ENCODE results near the gene NDUFA1. TPM values are rescaled to one million over a fixed set of nuclear protein-coding genes. Genes with fewer than 3 reads are reported as not detected.
A peak's percentile ranks its signal among the peaks of the same experiment; 100 is the strongest.
"Not testable (repeated sequence)": the region's sequence is repeated elsewhere in the genome, so short reads cannot be mapped to it uniquely, and the experiment has no call there.

The NDUFA1 gene
- 47.8 and 56.8 TPM in 2 replicates for total RNA-seq (2012; rRNA removed)

DNA sequence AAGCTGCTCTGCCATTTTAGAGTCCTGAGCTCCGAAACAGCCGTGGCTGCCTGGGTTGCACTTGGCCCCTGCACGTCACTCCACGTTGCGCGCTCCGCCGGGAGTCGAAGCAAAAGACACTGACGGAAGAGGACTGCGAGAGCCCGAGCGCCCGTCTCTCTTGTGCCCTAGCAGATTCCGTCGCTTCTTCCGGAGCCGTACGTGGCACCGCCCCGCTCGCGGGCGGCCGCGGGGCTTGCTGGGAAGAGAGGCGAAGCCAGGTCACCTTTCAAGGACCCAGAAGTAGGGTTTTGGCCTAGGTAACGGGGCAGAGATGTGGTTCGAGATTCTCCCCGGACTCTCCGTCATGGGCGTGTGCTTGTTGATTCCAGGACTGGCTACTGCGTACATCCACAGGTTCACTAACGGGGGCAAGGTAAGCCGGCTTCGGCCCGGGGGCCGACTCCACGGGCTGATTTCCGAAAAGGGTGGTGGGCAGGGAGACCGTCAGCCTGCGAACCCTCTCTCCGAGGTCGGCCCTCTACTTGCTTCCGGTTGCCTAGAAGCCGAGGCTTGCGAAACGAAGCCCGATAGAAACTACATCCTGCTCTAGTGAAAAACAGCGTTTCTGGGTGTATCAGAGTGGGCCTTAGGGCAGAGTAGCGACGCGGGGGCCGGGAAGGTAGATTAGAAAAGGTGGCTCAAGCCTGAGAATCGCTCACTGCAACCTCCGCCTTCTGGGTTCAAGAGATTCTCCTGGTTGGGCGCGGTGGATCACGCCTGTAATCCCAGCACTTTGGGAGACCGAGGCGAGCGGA, at the start of gene NDUFA1, which contains the start of gene RNF113A:
NDUFA1 (plus strand) TSS at position 234 of the 797 bp plus-strand sequence; CDS start at position 314, 80 bp downstream.
RNF113A (minus strand) TSS at position 135 of the 797 bp plus-strand sequence; CDS start at position 15, 120 bp downstream.
- Histone ChIP-seq H3K4me1 (ENCODE audit: control insufficient read depth, insufficient read depth, low read length) (no peaks in the 10 kb centered on the region), H3K4me3 (ENCODE audit: low read length) (peak within 1 kb of the TSS; percentile 94), H3K9me3 (replicated peaks; ENCODE audit: low read length) (no peaks in the 10 kb centered on the region), H3K36me3 (ENCODE audit: insufficient read depth, low read length) (no peaks in the 10 kb centered on the region), H3K9ac (ENCODE audit: low read depth, low read length) (peak within 1 kb of the TSS; percentile 100), H3K27me3 (ENCODE audit: control insufficient read depth, insufficient read depth, low read length) (no peaks in the 10 kb centered on the region), H3K4me2 (ENCODE audit: low read length) (peak within 1 kb of the TSS; percentile 91)

DNA sequence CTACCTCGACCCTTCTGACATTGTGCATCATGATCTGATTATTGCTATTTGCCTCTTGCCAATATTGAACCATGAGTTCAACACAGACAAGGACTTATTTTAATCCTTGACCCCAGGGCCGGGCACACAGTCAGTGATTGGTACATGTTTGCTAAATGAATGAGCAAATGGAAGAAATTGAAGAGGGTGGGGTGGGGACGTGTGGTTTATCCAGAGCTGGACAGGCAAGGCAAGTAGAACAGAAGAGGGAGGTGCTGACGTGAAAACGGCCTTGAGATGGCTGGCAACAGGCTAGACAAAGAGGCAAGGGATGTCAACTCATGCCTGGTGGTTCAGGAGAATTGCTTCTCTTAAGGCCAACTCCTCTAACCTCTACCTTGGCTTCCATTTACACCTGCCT, 47.4 kb upstream of the NDUFA1 start:
- H3K36me3 ChIP-seq (ENCODE audit: insufficient read depth, low read length); H3K4me2 ChIP-seq (ENCODE audit: low read length); H3K4me3 ChIP-seq (ENCODE audit: low read length); H3K9ac ChIP-seq (ENCODE audit: low read depth, low read length); H3K4me1 ChIP-seq (ENCODE audit: control insufficient read depth, insufficient read depth, low read length); H3K27me3 ChIP-seq (ENCODE audit: control insufficient read depth, insufficient read depth, low read length); H3K9me3 ChIP-seq (replicated peaks; ENCODE audit: low read length): not testable (repeated sequence)

DNA sequence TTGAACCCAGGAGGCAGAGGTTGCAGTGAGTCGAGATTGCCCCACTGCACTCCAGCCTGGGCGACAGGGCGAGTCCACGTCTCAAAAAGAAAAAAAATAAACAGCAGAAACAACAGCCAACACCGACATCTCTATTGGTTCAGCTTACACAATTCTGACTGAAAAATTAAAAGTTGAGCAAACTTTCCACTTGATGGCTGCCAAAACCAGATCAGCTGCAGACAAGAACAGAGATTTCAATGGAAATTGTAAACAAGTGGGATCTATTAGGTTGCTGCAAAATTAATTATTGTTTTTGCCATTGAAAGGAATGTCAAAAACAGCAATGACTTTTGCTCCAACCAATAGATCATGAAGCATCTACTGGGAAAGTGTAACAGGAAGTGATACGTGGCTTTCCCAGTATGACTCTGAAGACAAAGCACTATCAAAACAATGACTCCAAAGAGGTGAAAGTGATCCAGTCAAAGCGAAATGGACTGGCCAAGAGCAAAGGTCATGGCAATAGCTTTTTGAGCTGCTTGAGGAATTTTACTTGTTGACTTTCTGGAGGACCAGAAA, 45.2 kb upstream of the NDUFA1 start:
- no peaks in the 10 kb centered on the region for H3K9me3 ChIP-seq (replicated peaks; ENCODE audit: low read length)
- no peak overlapping the region for H3K9ac ChIP-seq (ENCODE audit: low read depth, low read length)
- H3K36me3 ChIP-seq (ENCODE audit: insufficient read depth, low read length) = no peaks in the 10 kb centered on the region
- no peak overlapping the region for H3K4me3 ChIP-seq (ENCODE audit: low read length)
- no peaks in the 10 kb centered on the region for H3K27me3 ChIP-seq (ENCODE audit: control insufficient read depth, insufficient read depth, low read length)
- H3K4me2 ChIP-seq (ENCODE audit: low read length) = no peak overlapping the region
- H3K4me1 ChIP-seq (ENCODE audit: control insufficient read depth, insufficient read depth, low read length) = peaks cover 5% of the 10 kb centered on the region

DNA sequence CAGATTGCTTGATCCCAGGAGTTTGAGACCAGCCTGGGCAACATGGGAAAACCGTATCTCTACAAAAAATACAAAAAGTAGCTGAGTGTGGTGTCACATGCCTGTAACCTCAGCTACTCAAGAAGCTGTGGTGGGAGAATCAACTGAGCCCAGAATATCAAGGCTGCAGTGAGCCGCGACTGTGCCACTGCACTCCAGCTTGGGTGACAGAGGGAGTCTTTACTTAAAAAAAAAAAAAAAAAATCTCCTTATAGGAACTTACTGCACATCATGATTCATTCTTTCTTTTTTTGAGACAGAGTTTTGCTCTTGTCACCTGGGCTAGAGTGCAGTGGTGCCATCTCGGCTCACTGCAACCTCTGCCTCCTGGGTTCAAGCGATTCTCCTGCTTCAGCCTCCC, 43.2 kb upstream of the NDUFA1 start:
- H3K4me3 ChIP-seq (ENCODE audit: low read length) = no peak overlapping the region
- H3K27me3 ChIP-seq (ENCODE audit: control insufficient read depth, insufficient read depth, low read length) = no peaks in the 10 kb centered on the region
- H3K9me3 ChIP-seq (replicated peaks; ENCODE audit: low read length) = no peaks in the 10 kb centered on the region
- H3K36me3 ChIP-seq (ENCODE audit: insufficient read depth, low read length) = no peaks in the 10 kb centered on the region
- no peak overlapping the region for H3K9ac ChIP-seq (ENCODE audit: low read depth, low read length)
- H3K4me2 ChIP-seq (ENCODE audit: low read length) = no peak overlapping the region
- H3K4me1 ChIP-seq (ENCODE audit: control insufficient read depth, insufficient read depth, low read length) = peaks cover 5% of the 10 kb centered on the region

DNA sequence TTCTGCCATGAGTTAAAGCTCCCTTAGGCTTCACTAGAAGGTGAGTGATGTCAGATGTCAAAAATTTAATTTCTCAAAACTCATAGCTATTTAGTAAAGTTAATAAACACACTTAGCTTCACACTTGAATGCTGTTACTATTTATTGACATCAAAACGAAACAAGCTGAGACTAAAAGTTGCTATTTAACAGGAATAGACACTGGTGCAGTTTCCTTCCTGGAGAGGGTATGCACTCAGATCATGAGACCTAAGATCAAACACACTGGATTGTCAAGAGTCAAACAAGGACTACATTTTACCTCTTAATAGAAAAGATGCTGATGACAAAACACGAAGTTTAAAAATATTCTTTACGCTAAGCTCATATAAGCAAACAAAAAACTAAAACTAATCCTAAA, 37.7 kb upstream of the NDUFA1 start:
- Histone ChIP-seq H3K9me3 (replicated peaks; ENCODE audit: low read length) (no peaks in the 10 kb centered on the region), H3K4me1 (ENCODE audit: control insufficient read depth, insufficient read depth, low read length) (no peaks in the 10 kb centered on the region), H3K9ac (ENCODE audit: low read depth, low read length) (no peak overlapping the region), H3K27me3 (ENCODE audit: control insufficient read depth, insufficient read depth, low read length) (no peaks in the 10 kb centered on the region), H3K4me3 (ENCODE audit: low read length) (no peak overlapping the region), H3K4me2 (ENCODE audit: low read length) (no peak overlapping the region), H3K36me3 (ENCODE audit: insufficient read depth, low read length) (peaks cover 5% of the 10 kb centered on the region)

DNA sequence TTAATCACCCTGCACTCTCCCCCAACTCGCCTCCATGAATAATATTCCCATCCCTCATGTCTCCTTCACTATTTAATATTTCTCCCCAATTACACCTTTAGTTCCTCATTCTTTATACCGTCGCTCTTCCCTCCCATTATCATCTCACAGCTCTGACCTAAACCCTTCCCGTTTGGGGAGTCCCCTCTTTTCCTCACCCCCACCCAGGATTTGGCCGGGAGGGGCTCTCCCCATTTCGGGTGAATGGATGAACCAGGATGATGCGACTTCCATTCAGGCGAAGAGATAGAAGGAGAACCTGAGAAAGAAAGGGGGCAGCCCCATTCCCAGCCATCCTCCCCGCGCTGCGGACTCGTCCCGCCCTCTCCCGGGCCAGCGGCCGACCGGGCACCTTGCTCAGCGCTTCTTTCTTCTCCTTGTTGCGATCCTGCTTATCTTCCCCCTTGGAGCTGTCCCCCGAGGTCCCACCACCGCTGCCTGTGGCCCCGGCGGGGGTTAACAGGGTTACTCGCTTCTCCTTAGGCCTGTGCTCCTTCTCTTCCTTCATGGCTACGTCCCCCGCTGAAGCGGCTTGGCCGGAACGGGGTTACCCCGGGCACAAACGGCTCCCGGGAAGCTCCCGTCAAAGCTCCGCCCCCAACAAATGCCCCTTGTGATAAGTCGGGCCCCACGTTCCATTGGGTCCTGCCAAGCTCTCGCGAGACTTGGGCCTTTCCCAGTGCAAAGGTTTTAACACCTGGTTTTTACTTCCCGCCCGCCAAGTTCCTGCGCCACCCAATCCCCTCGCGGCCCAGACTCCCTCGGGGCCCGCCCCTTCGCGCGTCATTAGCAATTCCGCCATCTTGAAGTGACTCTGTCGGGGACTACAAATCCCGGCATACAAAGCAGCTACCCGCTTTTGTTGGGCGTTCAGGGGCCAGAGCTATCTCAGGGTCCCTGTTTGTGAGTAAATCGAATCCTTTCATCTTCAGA, 19.0 kb upstream of the NDUFA1 start, which contains the start of gene UPF3B:
UPF3B (minus strand) TSS at position 582 of the 972 bp plus-strand sequence; CDS start at position 547, 35 bp downstream.
- H3K9ac ChIP-seq (ENCODE audit: low read depth, low read length) = peak within 1 kb of the TSS; percentile 85
- H3K36me3 ChIP-seq (ENCODE audit: insufficient read depth, low read length) = peaks cover 3% of the 10 kb centered on the region
- no peaks in the 10 kb centered on the region for H3K9me3 ChIP-seq (replicated peaks; ENCODE audit: low read length)
- H3K4me3 ChIP-seq (ENCODE audit: low read length) = peak within 1 kb of the TSS; percentile 82
- peak within 1 kb of the TSS; percentile 83 for H3K4me2 ChIP-seq (ENCODE audit: low read length)
- no peaks in the 10 kb centered on the region for H3K4me1 ChIP-seq (ENCODE audit: control insufficient read depth, insufficient read depth, low read length)
- H3K27me3 ChIP-seq (ENCODE audit: control insufficient read depth, insufficient read depth, low read length) = no peaks in the 10 kb centered on the region

DNA sequence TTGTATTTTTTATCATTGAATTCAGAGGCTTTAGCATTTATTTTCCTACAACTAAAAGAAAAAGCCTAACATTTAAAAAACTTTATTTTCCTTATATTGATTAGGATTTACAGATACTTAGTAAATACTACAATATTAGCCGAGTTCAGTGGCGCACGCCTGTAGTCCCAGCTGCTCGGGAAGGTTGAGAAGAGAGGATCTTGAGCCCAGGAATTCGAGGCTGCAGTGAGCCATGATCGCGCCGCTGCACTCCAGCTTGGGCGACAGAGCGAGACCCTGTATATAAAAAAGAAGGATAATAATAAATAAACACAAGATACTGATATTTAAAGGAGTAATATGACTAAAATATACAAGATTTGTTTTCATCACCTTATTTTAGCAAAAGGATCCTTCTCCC, 18.2 kb upstream of the NDUFA1 start:
- Histone ChIP-seq H3K9me3 (replicated peaks; ENCODE audit: low read length) (no peaks in the 10 kb centered on the region), H3K36me3 (ENCODE audit: insufficient read depth, low read length) (peaks cover 3% of the 10 kb centered on the region), H3K4me2 (ENCODE audit: low read length) (peak overlapping the region; percentile 83), H3K4me3 (ENCODE audit: low read length) (peak overlapping the region; percentile 69), H3K4me1 (ENCODE audit: control insufficient read depth, insufficient read depth, low read length) (no peaks in the 10 kb centered on the region), H3K27me3 (ENCODE audit: control insufficient read depth, insufficient read depth, low read length) (no peaks in the 10 kb centered on the region), H3K9ac (ENCODE audit: low read depth, low read length) (peak overlapping the region; percentile 79)

DNA sequence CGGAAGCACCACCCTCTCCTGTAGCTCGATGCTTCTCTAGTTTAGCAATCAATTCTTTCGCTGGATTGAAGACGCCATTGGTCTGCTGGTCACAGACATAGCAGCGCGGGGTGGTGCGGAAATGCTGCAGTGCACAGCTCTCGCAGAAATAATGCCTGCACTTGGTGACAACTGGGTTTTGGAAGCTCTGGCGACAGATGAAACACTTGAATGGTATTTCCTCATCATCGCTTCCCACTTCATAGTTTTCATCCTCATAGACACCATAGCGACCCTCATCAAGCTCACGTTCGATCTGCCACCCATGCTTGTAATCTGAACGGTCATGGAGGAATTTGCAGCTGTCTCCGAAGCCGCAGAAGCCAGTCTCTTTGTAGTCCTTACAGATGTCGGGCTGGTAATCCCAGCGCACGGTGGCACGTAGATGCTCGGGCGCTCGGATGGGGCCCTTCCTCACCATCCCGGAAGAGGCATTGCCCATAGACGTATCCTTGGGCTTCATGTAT, 953 bp upstream of the NDUFA1 start:
- H3K9ac ChIP-seq (ENCODE audit: low read depth, low read length) = peak overlapping the region; percentile 100
- peak overlapping the region; percentile 94 for H3K4me3 ChIP-seq (ENCODE audit: low read length)
- no peaks in the 10 kb centered on the region for H3K27me3 ChIP-seq (ENCODE audit: control insufficient read depth, insufficient read depth, low read length)
- no peaks in the 10 kb centered on the region for H3K36me3 ChIP-seq (ENCODE audit: insufficient read depth, low read length)
- H3K4me1 ChIP-seq (ENCODE audit: control insufficient read depth, insufficient read depth, low read length) = no peaks in the 10 kb centered on the region
- H3K9me3 ChIP-seq (replicated peaks; ENCODE audit: low read length) = no peaks in the 10 kb centered on the region
- peak overlapping the region; percentile 91 for H3K4me2 ChIP-seq (ENCODE audit: low read length)

DNA sequence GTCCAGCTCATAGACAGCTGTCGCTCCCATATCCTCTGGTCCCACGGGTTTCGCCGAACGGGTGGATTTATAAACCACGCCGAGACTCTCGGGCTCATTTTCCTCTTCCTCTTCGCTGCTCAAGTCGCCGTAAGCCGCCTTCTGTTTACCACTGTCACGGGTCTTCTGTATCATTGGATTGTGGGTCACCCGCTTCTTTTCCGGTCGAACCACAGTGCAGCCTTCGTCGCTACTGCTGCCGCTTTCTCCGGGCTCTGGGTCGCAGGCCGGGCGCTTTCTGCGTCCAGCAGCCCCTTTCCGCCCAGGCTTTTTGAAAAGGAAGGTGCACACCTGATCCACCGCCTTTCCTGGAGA, 410 bp upstream of the NDUFA1 start:
- Histone ChIP-seq H3K4me3 (ENCODE audit: low read length) (peak overlapping the region; percentile 94), H3K9me3 (replicated peaks; ENCODE audit: low read length) (no peaks in the 10 kb centered on the region), H3K4me1 (ENCODE audit: control insufficient read depth, insufficient read depth, low read length) (no peaks in the 10 kb centered on the region), H3K4me2 (ENCODE audit: low read length) (peak overlapping the region; percentile 91), H3K9ac (ENCODE audit: low read depth, low read length) (peak overlapping the region; percentile 100), H3K36me3 (ENCODE audit: insufficient read depth, low read length) (no peaks in the 10 kb centered on the region), H3K27me3 (ENCODE audit: control insufficient read depth, insufficient read depth, low read length) (no peaks in the 10 kb centered on the region)

DNA sequence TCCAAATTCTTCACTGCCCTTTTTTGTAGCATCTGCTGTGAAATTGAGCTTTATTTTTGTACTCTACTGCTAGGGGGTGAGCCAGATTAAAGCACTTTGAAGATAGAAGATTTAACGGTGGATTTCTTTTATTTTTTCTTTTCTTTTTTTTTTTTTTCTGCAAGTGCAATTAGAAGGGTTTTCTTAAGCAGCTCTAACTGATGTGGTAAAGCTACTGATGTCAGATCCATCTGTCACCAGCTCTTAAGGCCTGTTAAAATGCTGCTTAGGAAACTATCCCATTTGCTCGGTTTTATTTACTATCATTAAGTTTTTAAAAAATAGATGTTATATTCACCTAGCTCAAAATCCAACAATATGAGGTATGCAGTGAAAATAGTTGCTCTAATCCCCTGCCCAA, 7.1 kb downstream of the NDUFA1 start:
- no peaks in the 10 kb centered on the region for H3K27me3 ChIP-seq (ENCODE audit: control insufficient read depth, insufficient read depth, low read length)
- no peak overlapping the region for H3K4me3 ChIP-seq (ENCODE audit: low read length)
- H3K4me1 ChIP-seq (ENCODE audit: control insufficient read depth, insufficient read depth, low read length) = no peaks in the 10 kb centered on the region
- no peaks in the 10 kb centered on the region for H3K9me3 ChIP-seq (replicated peaks; ENCODE audit: low read length)
- H3K4me2 ChIP-seq (ENCODE audit: low read length) = no peak overlapping the region
- no peaks in the 10 kb centered on the region for H3K36me3 ChIP-seq (ENCODE audit: insufficient read depth, low read length)
- no peak overlapping the region for H3K9ac ChIP-seq (ENCODE audit: low read depth, low read length)

DNA sequence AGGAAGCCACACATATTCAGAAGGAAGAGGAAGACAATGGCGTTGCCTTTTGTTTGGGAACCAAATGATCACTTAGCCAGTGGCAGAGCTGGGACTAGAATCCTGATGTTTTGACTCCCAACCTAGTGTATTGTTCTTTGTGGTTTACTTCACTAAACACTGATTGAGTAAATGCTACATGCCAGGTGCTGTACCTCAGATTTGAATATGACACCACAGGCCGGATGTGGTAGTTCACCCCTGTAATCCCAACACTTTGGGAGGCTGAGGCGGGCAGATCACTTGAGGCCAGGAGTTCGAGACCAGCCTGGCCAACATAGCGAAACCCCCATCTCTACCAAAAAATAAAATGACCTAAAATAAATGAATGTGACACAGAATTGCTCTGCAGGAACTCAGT, 8.4 kb downstream of the NDUFA1 start:
- Histone ChIP-seq H3K4me1 (ENCODE audit: control insufficient read depth, insufficient read depth, low read length) (no peaks in the 10 kb centered on the region), H3K36me3 (ENCODE audit: insufficient read depth, low read length) (no peaks in the 10 kb centered on the region), H3K4me2 (ENCODE audit: low read length) (no peak overlapping the region), H3K9me3 (replicated peaks; ENCODE audit: low read length) (no peaks in the 10 kb centered on the region), H3K27me3 (ENCODE audit: control insufficient read depth, insufficient read depth, low read length) (no peaks in the 10 kb centered on the region), H3K9ac (ENCODE audit: low read depth, low read length) (no peak overlapping the region), H3K4me3 (ENCODE audit: low read length) (no peak overlapping the region)
